GM19397 (cell line): ENCODE data around the gene TMEM213.
"Not testable (repeated sequence)": the region's sequence is repeated elsewhere in the genome, so short reads cannot be mapped to it uniquely, and the experiment has no call there.

Experiments
- ATAC-seq: cut with Tn5 transposase; IDR thresholded peaks from one replicate; pipeline ENCODE4 v1.9.1; 2021; ENCODE audit warnings: mild to moderate bottlenecking, moderate library complexity; ENCODE audit not compliant: unreplicated experiment

The TMEM213 gene

GRCh38 chr7:138796038-138796615 is 1.7 kb upstream of the TMEM213 start:
- ATAC-seq: no peak

- not testable (repeated sequence) for ATAC-seq
Measured at GRCh38 chr7:138797046-138797445, 748 bp upstream of the TMEM213 start.

GRCh38 chr7:138798836-138799235 is 1.0 kb downstream of the TMEM213 start:
- ATAC-seq: no peak

- ATAC-seq: no peak
Measured at GRCh38 chr7:138799336-138800000, 1.7 kb downstream of the TMEM213 start.

- no peak for ATAC-seq
Measured at GRCh38 chr7:138801256-138801655, 3.5 kb downstream of the TMEM213 start.

GRCh38 chr7:138802706-138803105 is 4.9 kb downstream of the TMEM213 start:
- ATAC-seq: no peak

- ATAC-seq: no peak
Measured at GRCh38 chr7:138804618-138805017, 6.8 kb downstream of the TMEM213 start.

GRCh38 chr7:138809346-138809745 is 11.6 kb downstream of the TMEM213 start:
- ATAC-seq: no peak

GRCh38 chr7:138811327-138811726 is 13.5 kb downstream of the TMEM213 start:
- ATAC-seq: not testable (repeated sequence)

GRCh38 chr7:138813945-138814344 is 16.2 kb downstream of the TMEM213 start:
- no peak for ATAC-seq

GRCh38 chr7:138814816-138815332 is 17.1 kb downstream of the TMEM213 start:
- ATAC-seq: no peak

GRCh38 chr7:138816650-138817049 is 18.9 kb downstream of the TMEM213 start:
- ATAC-seq: no peak

GRCh38 chr7:138819625-138820024 is 21.8 kb downstream of the TMEM213 start:
- ATAC-seq: no peak

- no peak for ATAC-seq
Measured at GRCh38 chr7:138821912-138822311, 24.1 kb downstream of the TMEM213 start.

- ATAC-seq: no peak
Measured at GRCh38 chr7:138822867-138823535, 25.2 kb downstream of the TMEM213 start.

GRCh38 chr7:138825049-138825721 is 27.4 kb downstream of the TMEM213 start:
- ATAC-seq: no peak

GRCh38 chr7:138828302-138828701 is 30.5 kb downstream of the TMEM213 start:
- no peak for ATAC-seq

GRCh38 chr7:138829335-138829734 is 31.5 kb downstream of the TMEM213 start:
- no peak for ATAC-seq

- no peak for ATAC-seq
Measured at GRCh38 chr7:138832966-138833365, 35.2 kb downstream of the TMEM213 start.

GRCh38 chr7:138833596-138833995 is 35.8 kb downstream of the TMEM213 start:
- ATAC-seq: no peak

GRCh38 chr7:138834583-138834982 is 36.8 kb downstream of the TMEM213 start:
- no peak for ATAC-seq
